Measurements from ENCODE around the gene SH2B3. TPM values are rescaled to one million over a fixed set of nuclear protein-coding genes. Genes with fewer than 3 reads are reported as not detected.

Gene SH2B3
- 16.7 TPM for polyA plus RNA-seq (2012; ENCODE audit: low read depth, missing spikeins)

GRCh38 chr12:111405859-111406473 is at the start of gene SH2B3:
Gene SH2B3, plus strand, starts transcription at chr12:111405923. Its CDS starts 12,223 bp downstream, at chr12:111418146.
- no peak for DNase-seq (ENCODE audit: insufficient read length, low spot score)
- no peak for FAIRE-seq
- TF ChIP-seq SPI1 (IDR thresholded peaks at IDR 0.05; ENCODE audit: low read depth, low read length) (peak; percentile 51), TAF1 (IDR thresholded peaks at IDR 0.05; ENCODE audit: low read depth, low read length) (no peak; the same call in 1 of the 2 replicates), POU2F2 (IDR thresholded peaks at IDR 0.05; ENCODE audit: low read depth, low read length) (no peak), POLR2A (IDR thresholded peaks at IDR 0.05; ENCODE audit: low read depth, low read length) (no peak; the same call in none of the 2 replicates)

- FAIRE-seq, result no peak
- DNase-seq (ENCODE audit: insufficient read length, low spot score), result no peak
- no peak for TF ChIP-seq PAX5 (IDR thresholded peaks at IDR 0.05; ENCODE audit: insufficient read depth, low read length, severe bottlenecking)
- TF ChIP-seq POLR2A (IDR thresholded peaks at IDR 0.05; ENCODE audit: low read depth, low read length), result no peak
Observed at GRCh38 chr12:111359231-111359913, 46.4 kb upstream of the SH2B3 start.

- peak; percentile 9 for FAIRE-seq
- TF ChIP-seq POLR2A (IDR thresholded peaks at IDR 0.05; ENCODE audit: low read depth, low read length), result no peak
- no peak for TF ChIP-seq POLR2AphosphoS5 (IDR thresholded peaks at IDR 0.05; ENCODE audit: low read depth, low read length)
- no peak for TF ChIP-seq POU2F2 (IDR thresholded peaks at IDR 0.05; ENCODE audit: low read depth, low read length)
- no peak for TF ChIP-seq PAX5 (IDR thresholded peaks at IDR 0.05; ENCODE audit: insufficient read depth, low read length, severe bottlenecking)
- TF ChIP-seq TAF1 (IDR thresholded peaks at IDR 0.05; ENCODE audit: low read depth, low read length), result no peak
- TF ChIP-seq SPI1 (IDR thresholded peaks at IDR 0.05; ENCODE audit: low read depth, low read length), result no peak
- no peak for DNase-seq (ENCODE audit: insufficient read length, low spot score)
Observed at GRCh38 chr12:111359914-111360276, 45.8 kb upstream of the SH2B3 start.

- no peak for FAIRE-seq
- TF ChIP-seq POU2F2 (IDR thresholded peaks at IDR 0.05; ENCODE audit: low read depth, low read length), result no peak
- no peak for TF ChIP-seq SPI1 (IDR thresholded peaks at IDR 0.05; ENCODE audit: low read depth, low read length)
- TF ChIP-seq PAX5 (IDR thresholded peaks at IDR 0.05; ENCODE audit: insufficient read depth, low read length, severe bottlenecking), result no peak
- no peak for TF ChIP-seq POLR2A (IDR thresholded peaks at IDR 0.05; ENCODE audit: low read depth, low read length)
- TF ChIP-seq POLR2AphosphoS5 (IDR thresholded peaks at IDR 0.05; ENCODE audit: low read depth, low read length), result no peak
- no peak for TF ChIP-seq TAF1 (IDR thresholded peaks at IDR 0.05; ENCODE audit: low read depth, low read length)
- DNase-seq (ENCODE audit: insufficient read length, low spot score), result no peak
Observed at GRCh38 chr12:111360325-111360930, 45.3 kb upstream of the SH2B3 start.

GRCh38 chr12:111361073-111361716 is 44.5 kb upstream of the SH2B3 start:
- no peak for DNase-seq (ENCODE audit: insufficient read length, low spot score)
- FAIRE-seq, result no peak
- TF ChIP-seq PAX5 (IDR thresholded peaks at IDR 0.05; ENCODE audit: insufficient read depth, low read length, severe bottlenecking) (no peak), SPI1 (IDR thresholded peaks at IDR 0.05; ENCODE audit: low read depth, low read length) (no peak), POLR2A (IDR thresholded peaks at IDR 0.05; ENCODE audit: low read depth, low read length) (no peak), POU2F2 (IDR thresholded peaks at IDR 0.05; ENCODE audit: low read depth, low read length) (no peak), TAF1 (IDR thresholded peaks at IDR 0.05; ENCODE audit: low read depth, low read length) (no peak), POLR2AphosphoS5 (IDR thresholded peaks at IDR 0.05; ENCODE audit: low read depth, low read length) (no peak)

- FAIRE-seq, result no peak
- TF ChIP-seq SPI1 (IDR thresholded peaks at IDR 0.05; ENCODE audit: low read depth, low read length) (no peak), TAF1 (IDR thresholded peaks at IDR 0.05; ENCODE audit: low read depth, low read length) (no peak), POU2F2 (IDR thresholded peaks at IDR 0.05; ENCODE audit: low read depth, low read length) (no peak), POLR2A (IDR thresholded peaks at IDR 0.05; ENCODE audit: low read depth, low read length) (no peak), PAX5 (IDR thresholded peaks at IDR 0.05; ENCODE audit: insufficient read depth, low read length, severe bottlenecking) (no peak), POLR2AphosphoS5 (IDR thresholded peaks at IDR 0.05; ENCODE audit: low read depth, low read length) (no peak)
- no peak for DNase-seq (ENCODE audit: insufficient read length, low spot score)
Observed at GRCh38 chr12:111361717-111362576, 43.8 kb upstream of the SH2B3 start.

- DNase-seq (ENCODE audit: insufficient read length, low spot score), result no peak
- no peak for FAIRE-seq
- TF ChIP-seq TAF1 (IDR thresholded peaks at IDR 0.05; ENCODE audit: low read depth, low read length) (no peak), PAX5 (IDR thresholded peaks at IDR 0.05; ENCODE audit: insufficient read depth, low read length, severe bottlenecking) (no peak), POLR2A (IDR thresholded peaks at IDR 0.05; ENCODE audit: low read depth, low read length) (no peak), POU2F2 (IDR thresholded peaks at IDR 0.05; ENCODE audit: low read depth, low read length) (no peak), SPI1 (IDR thresholded peaks at IDR 0.05; ENCODE audit: low read depth, low read length) (no peak), POLR2AphosphoS5 (IDR thresholded peaks at IDR 0.05; ENCODE audit: low read depth, low read length) (no peak)
Observed at GRCh38 chr12:111362687-111363475, 42.8 kb upstream of the SH2B3 start.

- DNase-seq (ENCODE audit: insufficient read length, low spot score) (no peak), FAIRE-seq (no peak)
- TF ChIP-seq POU2F2 (IDR thresholded peaks at IDR 0.05; ENCODE audit: low read depth, low read length), result no peak
- no peak for TF ChIP-seq TAF1 (IDR thresholded peaks at IDR 0.05; ENCODE audit: low read depth, low read length)
- no peak for TF ChIP-seq POLR2A (IDR thresholded peaks at IDR 0.05; ENCODE audit: low read depth, low read length)
- no peak for TF ChIP-seq PAX5 (IDR thresholded peaks at IDR 0.05; ENCODE audit: insufficient read depth, low read length, severe bottlenecking)
- no peak for TF ChIP-seq SPI1 (IDR thresholded peaks at IDR 0.05; ENCODE audit: low read depth, low read length)
- TF ChIP-seq POLR2AphosphoS5 (IDR thresholded peaks at IDR 0.05; ENCODE audit: low read depth, low read length), result no peak
Observed at GRCh38 chr12:111363578-111363977, 42.1 kb upstream of the SH2B3 start.

Data from GM12891 (cell line).